ENCODE data around the gene SPTBN2.
"Not testable (repeated sequence)": the region's sequence is repeated elsewhere in the genome, so short reads cannot be mapped to it uniquely, and the experiment has no call there.

GRCh38 chr11:66724167-66724566 is 4.8 kb downstream of the SPTBN2 start:
- not testable (repeated sequence) for TF ChIP-seq CTCF, POLR2A (IDR thresholded peaks at IDR 0.05)

All from suprapubic skin (tissue), 3 donors.